ENCODE measurements around the gene PDIK1L. TPM values are rescaled to one million over a fixed set of nuclear protein-coding genes. Genes with fewer than 3 reads are reported as not detected.
A peak's percentile ranks its signal among the peaks of the same experiment; 100 is the strongest.

PDIK1L gene
- total and polyA plus RNA-seq, 9 of the 15 experiments (the other 6 are each of a cell fraction or from before 2014, with no cell fraction given), result 12.8 to 30.2 (median 21.5) TPM

- TF ChIP-seq, protein P1, sequence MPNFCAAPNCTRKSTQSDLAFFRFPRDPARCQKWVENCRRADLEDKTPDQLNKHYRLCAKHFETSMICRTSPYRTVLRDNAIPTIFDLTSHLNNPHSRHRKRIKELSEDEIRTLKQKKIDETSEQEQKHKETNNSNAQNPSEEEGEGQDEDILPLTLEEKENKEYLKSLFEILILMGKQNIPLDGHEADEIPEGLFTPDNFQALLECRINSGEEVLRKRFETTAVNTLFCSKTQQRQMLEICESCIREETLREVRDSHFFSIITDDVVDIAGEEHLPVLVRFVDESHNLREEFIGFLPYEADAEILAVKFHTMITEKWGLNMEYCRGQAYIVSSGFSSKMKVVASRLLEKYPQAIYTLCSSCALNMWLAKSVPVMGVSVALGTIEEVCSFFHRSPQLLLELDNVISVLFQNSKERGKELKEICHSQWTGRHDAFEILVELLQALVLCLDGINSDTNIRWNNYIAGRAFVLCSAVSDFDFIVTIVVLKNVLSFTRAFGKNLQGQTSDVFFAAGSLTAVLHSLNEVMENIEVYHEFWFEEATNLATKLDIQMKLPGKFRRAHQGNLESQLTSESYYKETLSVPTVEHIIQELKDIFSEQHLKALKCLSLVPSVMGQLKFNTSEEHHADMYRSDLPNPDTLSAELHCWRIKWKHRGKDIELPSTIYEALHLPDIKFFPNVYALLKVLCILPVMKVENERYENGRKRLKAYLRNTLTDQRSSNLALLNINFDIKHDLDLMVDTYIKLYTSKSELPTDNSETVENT (CRISPR knock-in tag; IDR thresholded peaks at IDR 0.05), result peak; percentile 70; the same call in 1 of the 2 replicates
- TF ChIP-seq MEIS2 (IDR thresholded peaks at IDR 0.05; ENCODE audit: partially characterized antibody), result peak; percentile 1
- TF ChIP-seq, protein P2, sequence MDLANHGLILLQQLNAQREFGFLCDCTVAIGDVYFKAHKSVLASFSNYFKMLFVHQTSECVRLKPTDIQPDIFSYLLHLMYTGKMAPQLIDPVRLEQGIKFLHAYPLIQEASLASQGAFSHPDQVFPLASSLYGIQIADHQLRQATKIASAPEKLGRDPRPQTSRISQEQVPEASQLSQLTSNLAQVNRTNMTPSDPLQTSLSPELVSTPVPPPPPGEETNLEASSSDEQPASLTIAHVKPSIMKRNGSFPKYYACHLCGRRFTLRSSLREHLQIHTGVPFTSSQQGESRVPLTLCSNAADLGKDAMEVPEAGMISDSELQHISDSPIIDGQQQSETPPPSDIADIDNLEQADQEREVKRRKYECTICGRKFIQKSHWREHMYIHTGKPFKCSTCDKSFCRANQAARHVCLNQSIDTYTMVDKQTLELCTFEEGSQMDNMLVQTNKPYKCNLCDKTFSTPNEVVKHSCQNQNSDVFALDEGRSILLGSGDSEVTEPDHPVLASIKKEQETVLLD (IDR thresholded peaks at IDR 0.05), result no peak
- TF ChIP-seq ZNF79 (CRISPR knock-in tag; IDR thresholded peaks at IDR 0.05; ENCODE audit: low read depth), result no peak
- no peak for TF ChIP-seq POLR3A (IDR thresholded peaks at IDR 0.05; ENCODE audit: borderline replicate concordance, extremely low read depth, insufficient read depth, insufficient read length)
- TF ChIP-seq ZBTB12 (CRISPR knock-in tag; IDR thresholded peaks at IDR 0.05), result peak; percentile 99
- TF ChIP-seq ZNF507 (tag; conservative IDR thresholded peaks at IDR 0.05), result no peak
- TF ChIP-seq AFF1 (IDR thresholded peaks at IDR 0.05; ENCODE audit: low read depth in 1 of 2, partially characterized antibody in 2 of 2), result no peak
- no peak for TF ChIP-seq RBM17 (IDR thresholded peaks at IDR 0.05; ENCODE audit: borderline replicate concordance, low read depth, low read length)
- TF ChIP-seq FOXA1 (IDR thresholded peaks at IDR 0.05; ENCODE audit: borderline replicate concordance), result no peak
- TF ChIP-seq, protein P3, sequence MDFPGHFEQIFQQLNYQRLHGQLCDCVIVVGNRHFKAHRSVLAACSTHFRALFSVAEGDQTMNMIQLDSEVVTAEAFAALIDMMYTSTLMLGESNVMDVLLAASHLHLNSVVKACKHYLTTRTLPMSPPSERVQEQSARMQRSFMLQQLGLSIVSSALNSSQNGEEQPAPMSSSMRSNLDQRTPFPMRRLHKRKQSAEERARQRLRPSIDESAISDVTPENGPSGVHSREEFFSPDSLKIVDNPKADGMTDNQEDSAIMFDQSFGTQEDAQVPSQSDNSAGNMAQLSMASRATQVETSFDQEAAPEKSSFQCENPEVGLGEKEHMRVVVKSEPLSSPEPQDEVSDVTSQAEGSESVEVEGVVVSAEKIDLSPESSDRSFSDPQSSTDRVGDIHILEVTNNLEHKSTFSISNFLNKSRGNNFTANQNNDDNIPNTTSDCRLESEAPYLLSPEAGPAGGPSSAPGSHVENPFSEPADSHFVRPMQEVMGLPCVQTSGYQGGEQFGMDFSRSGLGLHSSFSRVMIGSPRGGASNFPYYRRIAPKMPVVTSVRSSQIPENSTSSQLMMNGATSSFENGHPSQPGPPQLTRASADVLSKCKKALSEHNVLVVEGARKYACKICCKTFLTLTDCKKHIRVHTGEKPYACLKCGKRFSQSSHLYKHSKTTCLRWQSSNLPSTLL (IDR thresholded peaks at IDR 0.05), result no peak
- TF ChIP-seq, protein P4, sequence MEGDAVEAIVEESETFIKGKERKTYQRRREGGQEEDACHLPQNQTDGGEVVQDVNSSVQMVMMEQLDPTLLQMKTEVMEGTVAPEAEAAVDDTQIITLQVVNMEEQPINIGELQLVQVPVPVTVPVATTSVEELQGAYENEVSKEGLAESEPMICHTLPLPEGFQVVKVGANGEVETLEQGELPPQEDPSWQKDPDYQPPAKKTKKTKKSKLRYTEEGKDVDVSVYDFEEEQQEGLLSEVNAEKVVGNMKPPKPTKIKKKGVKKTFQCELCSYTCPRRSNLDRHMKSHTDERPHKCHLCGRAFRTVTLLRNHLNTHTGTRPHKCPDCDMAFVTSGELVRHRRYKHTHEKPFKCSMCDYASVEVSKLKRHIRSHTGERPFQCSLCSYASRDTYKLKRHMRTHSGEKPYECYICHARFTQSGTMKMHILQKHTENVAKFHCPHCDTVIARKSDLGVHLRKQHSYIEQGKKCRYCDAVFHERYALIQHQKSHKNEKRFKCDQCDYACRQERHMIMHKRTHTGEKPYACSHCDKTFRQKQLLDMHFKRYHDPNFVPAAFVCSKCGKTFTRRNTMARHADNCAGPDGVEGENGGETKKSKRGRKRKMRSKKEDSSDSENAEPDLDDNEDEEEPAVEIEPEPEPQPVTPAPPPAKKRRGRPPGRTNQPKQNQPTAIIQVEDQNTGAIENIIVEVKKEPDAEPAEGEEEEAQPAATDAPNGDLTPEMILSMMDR (IDR thresholded peaks at IDR 0.05 in 2 of 3, conservative IDR thresholded peaks at IDR 0.05 in 1 of 3; ENCODE audit: insufficient read depth in 2 of 3, low read depth in 1 of 3, low read length in 3 of 3), result peak; percentile 96 to 99 (median 98)
Observed at GRCh38 chr1:26169669-26170471, 58.2 kb downstream of the PDIK1L start, which contains the start of gene ZNF593 (continued).
